ENCODE data around the gene LRP4.

GRCh38 chr11:46958777-46959176 is 40.4 kb upstream of the LRP4 start:
- no peak for TF ChIP-seq CTCF (optimal IDR thresholded peaks at IDR 0.05 in 1 of 3, IDR thresholded peaks at IDR 0.05 in 1 of 3, conservative IDR thresholded peaks at IDR 0.05 in 1 of 3; ENCODE audit: extremely low read depth in 1 of 3, insufficient read depth in 2 of 3, low read length in 3 of 3)
- TF ChIP-seq EZH2 (IDR thresholded peaks at IDR 0.05; ENCODE audit: low read length), result no peak

Measured in keratinocyte (primary cell).